Breast epithelium (tissue), 3 donors: ENCODE data around the gene DHX35.

Experiments
- CTCF ChIP-seq, 3 donors: fragments of 450-650 bp; IDR thresholded peaks; one replicate each; pipeline ENCODE4 v1.5.1; 2016 to 2017; ENCODE audit warnings: antibody characterized with exemption in 3 of 3, mild to moderate bottlenecking in 3 of 3, moderate library complexity in 3 of 3
- POLR2A ChIP-seq: fragments of 450-650 bp; IDR thresholded peaks from one replicate; pipeline ENCODE4 v1.6.1; 2016; ENCODE audit warnings: antibody characterized with exemption, mild to moderate bottlenecking, moderate library complexity
- POLR2AphosphoS5 ChIP-seq, 3 donors: sonication (generic); formaldehyde crosslinking; IDR thresholded peaks; one replicate each; pipeline ENCODE4 v1.6.1; 2017; ENCODE audit warnings: antibody characterized with exemption in 3 of 3

GRCh38 chr20:38961530-38962043 is 557 bp upstream of the DHX35 start:
- TF ChIP-seq CTCF (IDR thresholded peaks at IDR 0.05) (no peak), POLR2AphosphoS5 (IDR thresholded peaks at IDR 0.05) (no peak), POLR2A (peak; percentile 11)
